ENCODE data around the gene FBXO36.

- no peak for TF ChIP-seq CTCF (IDR thresholded peaks at IDR 0.05)
- TF ChIP-seq EZH2 (IDR thresholded peaks at IDR 0.05), result no peak
- TF ChIP-seq EZH2phosphoT487 (IDR thresholded peaks at IDR 0.05), result no peak
Observed at GRCh38 chr2:230016844-230017243, 94.5 kb downstream of the FBXO36 start.
